ENCODE measurements around the gene ARCN1.

Gene ARCN1

GRCh38 chr11:118627566-118627965 lies 55.4 kb downstream of the ARCN1 start:
- peaks cover 4% of the 10 kb centered on the region for H3K27me3 ChIP-seq (ENCODE audit: insufficient read depth, poor library complexity, severe bottlenecking)
- DNase-seq (ENCODE audit: low read depth in 1 of 2, low spot score in 1 of 2) = no peak

DNA sequence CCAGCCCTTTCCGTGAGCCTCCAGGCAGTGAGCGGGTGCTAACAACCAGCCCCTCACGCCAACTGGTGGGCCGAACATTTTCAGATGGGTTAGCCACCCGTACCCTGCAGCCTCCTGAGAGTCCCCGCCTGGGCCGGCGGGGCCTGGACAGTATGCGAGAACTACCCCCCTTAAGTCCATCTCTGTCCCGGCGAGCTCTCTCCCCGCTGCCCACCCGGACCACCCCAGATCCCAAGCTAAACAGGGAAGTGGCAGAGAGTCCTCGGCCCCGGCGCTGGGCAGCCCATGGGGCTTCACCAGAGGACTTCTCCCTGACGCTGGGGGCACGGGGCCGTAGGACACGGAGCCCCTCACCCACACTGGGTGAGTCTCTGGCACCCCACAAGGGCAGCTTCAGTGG lies 55.8 kb downstream of the ARCN1 start:
- DNase-seq (ENCODE audit: low read depth in 1 of 2, low spot score in 1 of 2) = no peak
- peaks cover 4% of the 10 kb centered on the region for H3K27me3 ChIP-seq (ENCODE audit: insufficient read depth, poor library complexity, severe bottlenecking)
- TF ChIP-seq GABPA (IDR thresholded peaks at IDR 0.05; ENCODE audit: low read depth) (no peak), POLR2AphosphoS5 (IDR thresholded peaks at IDR 0.05; ENCODE audit: low read depth) (no peak)
- H3K4me3 ChIP-seq (replicated peaks; ENCODE audit: insufficient read depth, low read length) = no peak overlapping the region
- no peak overlapping the region for H3K27ac ChIP-seq (replicated peaks)

More at GRCh38 chr11:118627566-118627965, 55.4 kb downstream of the ARCN1 start:
- Histone ChIP-seq H3K27ac (replicated peaks) (no peak overlapping the region), H3K4me3 (replicated peaks; ENCODE audit: insufficient read depth, low read length) (no peak overlapping the region)
- no peak for TF ChIP-seq GABPA (IDR thresholded peaks at IDR 0.05; ENCODE audit: low read depth)
- no peak for TF ChIP-seq REST (IDR thresholded peaks at IDR 0.05; ENCODE audit: insufficient replicate concordance, low read depth)
- TF ChIP-seq SPI1 (IDR thresholded peaks at IDR 0.05; ENCODE audit: borderline replicate concordance, low read depth) = no peak
- TF ChIP-seq, protein P1, sequence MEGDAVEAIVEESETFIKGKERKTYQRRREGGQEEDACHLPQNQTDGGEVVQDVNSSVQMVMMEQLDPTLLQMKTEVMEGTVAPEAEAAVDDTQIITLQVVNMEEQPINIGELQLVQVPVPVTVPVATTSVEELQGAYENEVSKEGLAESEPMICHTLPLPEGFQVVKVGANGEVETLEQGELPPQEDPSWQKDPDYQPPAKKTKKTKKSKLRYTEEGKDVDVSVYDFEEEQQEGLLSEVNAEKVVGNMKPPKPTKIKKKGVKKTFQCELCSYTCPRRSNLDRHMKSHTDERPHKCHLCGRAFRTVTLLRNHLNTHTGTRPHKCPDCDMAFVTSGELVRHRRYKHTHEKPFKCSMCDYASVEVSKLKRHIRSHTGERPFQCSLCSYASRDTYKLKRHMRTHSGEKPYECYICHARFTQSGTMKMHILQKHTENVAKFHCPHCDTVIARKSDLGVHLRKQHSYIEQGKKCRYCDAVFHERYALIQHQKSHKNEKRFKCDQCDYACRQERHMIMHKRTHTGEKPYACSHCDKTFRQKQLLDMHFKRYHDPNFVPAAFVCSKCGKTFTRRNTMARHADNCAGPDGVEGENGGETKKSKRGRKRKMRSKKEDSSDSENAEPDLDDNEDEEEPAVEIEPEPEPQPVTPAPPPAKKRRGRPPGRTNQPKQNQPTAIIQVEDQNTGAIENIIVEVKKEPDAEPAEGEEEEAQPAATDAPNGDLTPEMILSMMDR (IDR thresholded peaks at IDR 0.05; ENCODE audit: insufficient read depth, low read length) = no peak
- TF ChIP-seq POLR2AphosphoS5 (IDR thresholded peaks at IDR 0.05; ENCODE audit: low read depth) = no peak

DNA sequence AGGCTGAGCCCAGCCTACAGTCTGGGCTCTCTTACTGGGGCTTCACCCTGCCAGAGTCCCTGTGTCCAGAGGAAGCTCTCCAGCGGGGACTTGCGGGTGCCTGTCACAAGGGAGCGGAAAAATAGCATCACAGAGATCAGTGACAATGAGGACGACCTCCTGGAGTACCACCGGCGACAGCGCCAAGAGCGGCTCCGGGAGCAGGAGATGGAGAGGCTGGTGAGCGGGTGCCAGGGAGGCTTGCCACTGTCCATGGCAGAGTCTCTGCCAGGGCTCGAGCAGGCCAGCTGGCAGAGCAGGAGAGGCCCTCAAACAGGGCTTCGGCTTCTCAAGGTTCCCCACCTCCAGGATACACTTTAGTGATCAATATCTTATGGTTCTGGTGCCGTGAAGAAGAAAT lies 56.2 kb downstream of the ARCN1 start:
- Histone ChIP-seq H3K27ac (replicated peaks) (no peak overlapping the region), H3K27me3 (ENCODE audit: insufficient read depth, poor library complexity, severe bottlenecking) (peaks cover 5% of the 10 kb centered on the region), H3K4me3 (replicated peaks; ENCODE audit: insufficient read depth, low read length) (no peak overlapping the region)
- TF ChIP-seq POLR2AphosphoS5 (IDR thresholded peaks at IDR 0.05; ENCODE audit: low read depth) = no peak
- TF ChIP-seq, protein P1 (IDR thresholded peaks at IDR 0.05; ENCODE audit: insufficient read depth, low read length) = no peak
- no peak for TF ChIP-seq REST (IDR thresholded peaks at IDR 0.05; ENCODE audit: insufficient replicate concordance, low read depth)
- no peak for TF ChIP-seq SPI1 (IDR thresholded peaks at IDR 0.05; ENCODE audit: borderline replicate concordance, low read depth)
- TF ChIP-seq GABPA (IDR thresholded peaks at IDR 0.05; ENCODE audit: low read depth) = no peak
- no peak for DNase-seq (ENCODE audit: low read depth in 1 of 2, low spot score in 1 of 2)

DNA sequence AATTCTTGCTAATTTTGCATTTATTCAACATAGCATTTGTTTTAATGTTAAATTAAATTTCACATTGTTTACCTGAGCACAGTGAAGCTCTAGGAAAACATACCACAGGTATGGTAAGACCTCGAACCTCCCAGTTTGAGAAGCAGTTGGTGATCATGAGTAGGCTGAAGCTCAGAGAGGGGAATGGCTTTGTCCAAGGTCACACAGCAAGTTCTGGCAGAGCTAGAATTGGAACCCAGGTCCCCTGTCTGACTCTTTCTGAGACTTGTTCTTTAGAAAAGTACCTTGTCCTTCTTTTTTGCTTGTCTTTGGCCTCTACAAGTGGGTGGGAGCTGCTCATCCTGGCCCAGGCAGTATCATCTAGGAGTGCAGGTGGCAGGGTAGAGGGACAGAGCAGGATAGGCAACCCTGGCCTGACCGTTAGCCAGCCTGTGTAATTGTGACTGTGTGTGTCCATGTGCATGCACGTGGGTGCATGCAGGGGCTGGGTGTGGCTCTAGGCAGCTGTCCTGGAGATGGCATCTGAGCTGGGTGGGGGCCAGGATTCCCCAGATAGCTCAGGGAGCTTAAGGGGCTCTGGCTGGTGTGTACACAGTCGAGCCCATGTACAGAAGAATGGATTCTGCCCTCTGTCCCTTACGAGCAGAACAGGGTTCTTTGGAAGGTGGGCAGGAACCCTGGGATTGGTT lies 56.8 kb downstream of the ARCN1 start:
- H3K4me3 ChIP-seq (replicated peaks; ENCODE audit: insufficient read depth, low read length) = no peak overlapping the region
- peaks cover 9% of the 10 kb centered on the region for H3K27me3 ChIP-seq (ENCODE audit: insufficient read depth, poor library complexity, severe bottlenecking)
- H3K27ac ChIP-seq (replicated peaks) = no peak overlapping the region
- DNase-seq (ENCODE audit: low read depth in 1 of 2, low spot score in 1 of 2) = no peak
- TF ChIP-seq, protein P1 (IDR thresholded peaks at IDR 0.05; ENCODE audit: insufficient read depth, low read length) = no peak
- TF ChIP-seq SPI1 (IDR thresholded peaks at IDR 0.05; ENCODE audit: borderline replicate concordance, low read depth) (no peak), REST (IDR thresholded peaks at IDR 0.05; ENCODE audit: insufficient replicate concordance, low read depth) (no peak), GABPA (IDR thresholded peaks at IDR 0.05; ENCODE audit: low read depth) (no peak), POLR2AphosphoS5 (IDR thresholded peaks at IDR 0.05; ENCODE audit: low read depth) (no peak)

Measured in HL-60 (cell line).